GM12874 (cell line): ENCODE results near the gene DCST2.

Source experiments
- TF ChIP-seq, protein P1 (sequence below): IDR thresholded peaks from 2 replicates; pipeline ENCODE4 v1.5.1; 2011; ENCODE audit warnings: low read depth, mild to moderate bottlenecking, control low read depth, low read length, moderate library complexity; ENCODE audit not compliant: insufficient read depth

DCST2 gene

GRCh38 chr1:155017946-155018316, 15.7 kb downstream of the DCST2 start:
- TF ChIP-seq, protein P1, sequence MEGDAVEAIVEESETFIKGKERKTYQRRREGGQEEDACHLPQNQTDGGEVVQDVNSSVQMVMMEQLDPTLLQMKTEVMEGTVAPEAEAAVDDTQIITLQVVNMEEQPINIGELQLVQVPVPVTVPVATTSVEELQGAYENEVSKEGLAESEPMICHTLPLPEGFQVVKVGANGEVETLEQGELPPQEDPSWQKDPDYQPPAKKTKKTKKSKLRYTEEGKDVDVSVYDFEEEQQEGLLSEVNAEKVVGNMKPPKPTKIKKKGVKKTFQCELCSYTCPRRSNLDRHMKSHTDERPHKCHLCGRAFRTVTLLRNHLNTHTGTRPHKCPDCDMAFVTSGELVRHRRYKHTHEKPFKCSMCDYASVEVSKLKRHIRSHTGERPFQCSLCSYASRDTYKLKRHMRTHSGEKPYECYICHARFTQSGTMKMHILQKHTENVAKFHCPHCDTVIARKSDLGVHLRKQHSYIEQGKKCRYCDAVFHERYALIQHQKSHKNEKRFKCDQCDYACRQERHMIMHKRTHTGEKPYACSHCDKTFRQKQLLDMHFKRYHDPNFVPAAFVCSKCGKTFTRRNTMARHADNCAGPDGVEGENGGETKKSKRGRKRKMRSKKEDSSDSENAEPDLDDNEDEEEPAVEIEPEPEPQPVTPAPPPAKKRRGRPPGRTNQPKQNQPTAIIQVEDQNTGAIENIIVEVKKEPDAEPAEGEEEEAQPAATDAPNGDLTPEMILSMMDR: no peak

- TF ChIP-seq, protein P1: peak; percentile 100
These were observed 16.3 kb downstream of the DCST2 start for GRCh38 chr1:155017041-155017945.

GRCh38 chr1:155016231-155016831, 17.2 kb downstream of the DCST2 start:
- TF ChIP-seq, protein P1: no peak

GRCh38 chr1:155015527-155016230, 17.9 kb downstream of the DCST2 start:
- TF ChIP-seq, protein P1: no peak

- TF ChIP-seq, protein P1: no peak
These were observed 18.7 kb downstream of the DCST2 start for GRCh38 chr1:155014709-155015508.

GRCh38 chr1:155013632-155014031, 19.9 kb downstream of the DCST2 start:
- TF ChIP-seq, protein P1: no peak
